GM23338 (cell line): ENCODE results near the gene DNM2.

Source experiments
- EZH2 ChIP-seq: fragments of 200-600 bp; sonication (generic); IDR thresholded peaks from one replicate; pipeline ENCODE4 v1.8.0; 2017; ENCODE audit warnings: antibody characterized with exemption, mild to moderate bottlenecking, low read depth; ENCODE audit not compliant: unreplicated experiment
- EZH2phosphoT487 ChIP-seq: fragments of 200-600 bp; sonication (generic); IDR thresholded peaks from one replicate; pipeline ENCODE4 v1.8.1; 2018; ENCODE audit warnings: antibody characterized with exemption; ENCODE audit not compliant: unreplicated experiment
- NANOG ChIP-seq: IDR thresholded peaks from 2 replicates; pipeline ENCODE4 v1.6.1; 2016; ENCODE audit warnings: antibody characterized with exemption, borderline replicate concordance
- POLR2AphosphoS5 ChIP-seq: IDR thresholded peaks from 2 replicates; pipeline ENCODE4 v1.6.1; 2016; ENCODE audit warnings: antibody characterized with exemption, low read depth
- REST ChIP-seq: IDR thresholded peaks from one replicate; pipeline ENCODE4 v1.6.1; 2018; ENCODE audit warnings: antibody characterized with exemption; ENCODE audit not compliant: unreplicated experiment
- ZNF114 ChIP-seq: fragments of 250-450 bp; sonication (Bioruptor Pico); IDR thresholded peaks from 2 replicates; pipeline ENCODE4 v1.5.0; 2020; ENCODE audit warnings: mild to moderate bottlenecking, moderate library complexity
- TF ChIP-seq, protein P1 (sequence below), 2 experiments: fragments of 200-600 bp in 1 of 2; sonication (generic) in 1 of 2; conservative IDR thresholded peaks; 2 replicates each; pipeline versions ENCODE4 v1.5.1 to v1.6.1; 2016 to 2017; ENCODE audit warnings: antibody characterized with exemption in 2 of 2, low read depth in 2 of 2, mild to moderate bottlenecking in 2 of 2, moderate library complexity in 1 of 2
- TF ChIP-seq, protein P2 (sequence below): IDR thresholded peaks from 2 replicates; pipeline ENCODE4 v1.6.1; 2016; ENCODE audit warnings: antibody characterized with exemption

DNA sequence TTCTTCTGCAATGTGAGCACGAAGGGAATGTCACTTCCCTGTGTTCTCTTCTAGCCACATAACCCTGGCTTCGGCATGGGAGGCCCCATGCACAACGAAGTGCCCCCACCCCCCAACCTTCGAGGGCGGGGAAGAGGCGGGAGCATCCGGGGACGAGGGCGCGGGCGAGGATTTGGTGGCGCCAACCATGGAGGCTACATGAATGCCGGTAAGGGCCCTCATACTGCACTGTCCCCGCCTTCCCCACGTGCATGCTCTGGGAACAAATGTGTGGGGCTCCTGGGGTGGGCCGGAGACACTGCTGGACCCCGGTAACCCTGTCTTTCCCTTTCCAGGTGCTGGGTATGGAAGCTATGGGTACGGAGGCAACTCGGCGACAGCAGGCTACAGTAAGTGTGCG lies 34.3 kb upstream of the DNM2 start:
- TF ChIP-seq POLR2AphosphoS5 = no peak
- TF ChIP-seq, protein P1, sequence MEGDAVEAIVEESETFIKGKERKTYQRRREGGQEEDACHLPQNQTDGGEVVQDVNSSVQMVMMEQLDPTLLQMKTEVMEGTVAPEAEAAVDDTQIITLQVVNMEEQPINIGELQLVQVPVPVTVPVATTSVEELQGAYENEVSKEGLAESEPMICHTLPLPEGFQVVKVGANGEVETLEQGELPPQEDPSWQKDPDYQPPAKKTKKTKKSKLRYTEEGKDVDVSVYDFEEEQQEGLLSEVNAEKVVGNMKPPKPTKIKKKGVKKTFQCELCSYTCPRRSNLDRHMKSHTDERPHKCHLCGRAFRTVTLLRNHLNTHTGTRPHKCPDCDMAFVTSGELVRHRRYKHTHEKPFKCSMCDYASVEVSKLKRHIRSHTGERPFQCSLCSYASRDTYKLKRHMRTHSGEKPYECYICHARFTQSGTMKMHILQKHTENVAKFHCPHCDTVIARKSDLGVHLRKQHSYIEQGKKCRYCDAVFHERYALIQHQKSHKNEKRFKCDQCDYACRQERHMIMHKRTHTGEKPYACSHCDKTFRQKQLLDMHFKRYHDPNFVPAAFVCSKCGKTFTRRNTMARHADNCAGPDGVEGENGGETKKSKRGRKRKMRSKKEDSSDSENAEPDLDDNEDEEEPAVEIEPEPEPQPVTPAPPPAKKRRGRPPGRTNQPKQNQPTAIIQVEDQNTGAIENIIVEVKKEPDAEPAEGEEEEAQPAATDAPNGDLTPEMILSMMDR (conservative IDR thresholded peaks at IDR 0.05; ENCODE audit: low read depth in 2 of 2) = no peak
- no peak for TF ChIP-seq EZH2
- no peak for TF ChIP-seq REST
- TF ChIP-seq, protein P2, sequence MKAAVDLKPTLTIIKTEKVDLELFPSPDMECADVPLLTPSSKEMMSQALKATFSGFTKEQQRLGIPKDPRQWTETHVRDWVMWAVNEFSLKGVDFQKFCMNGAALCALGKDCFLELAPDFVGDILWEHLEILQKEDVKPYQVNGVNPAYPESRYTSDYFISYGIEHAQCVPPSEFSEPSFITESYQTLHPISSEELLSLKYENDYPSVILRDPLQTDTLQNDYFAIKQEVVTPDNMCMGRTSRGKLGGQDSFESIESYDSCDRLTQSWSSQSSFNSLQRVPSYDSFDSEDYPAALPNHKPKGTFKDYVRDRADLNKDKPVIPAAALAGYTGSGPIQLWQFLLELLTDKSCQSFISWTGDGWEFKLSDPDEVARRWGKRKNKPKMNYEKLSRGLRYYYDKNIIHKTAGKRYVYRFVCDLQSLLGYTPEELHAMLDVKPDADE = no peak
- TF ChIP-seq EZH2phosphoT487 = no peak
- TF ChIP-seq ZNF114 (CRISPR knock-in tag) = no peak
- TF ChIP-seq NANOG = no peak
